ENCODE results near the gene SLC46A3.

Gene SLC46A3

GRCh38 chr13:28653111-28653510, 65.7 kb downstream of the SLC46A3 start:
- TF ChIP-seq CSRNP3 (CRISPR knock-in tag; IDR thresholded peaks at IDR 0.05) (no peak), TOX (CRISPR knock-in tag; IDR thresholded peaks at IDR 0.05; ENCODE audit: borderline replicate concordance) (no peak), RARB (CRISPR knock-in tag; IDR thresholded peaks at IDR 0.05) (no peak), ZC3H10 (CRISPR knock-in tag; IDR thresholded peaks at IDR 0.05) (no peak), POU6F1 (CRISPR knock-in tag; IDR thresholded peaks at IDR 0.05; ENCODE audit: borderline replicate concordance, low read depth) (no peak), ZNF565 (CRISPR knock-in tag; conservative IDR thresholded peaks at IDR 0.05; ENCODE audit: low read depth) (no peak)
- ATAC-seq: no peak

GRCh38 chr13:28651810-28652401, 66.9 kb downstream of the SLC46A3 start:
- TF ChIP-seq OSR1 (CRISPR knock-in tag; IDR thresholded peaks at IDR 0.05) (no peak), ZFP30 (CRISPR knock-in tag; IDR thresholded peaks at IDR 0.05) (no peak), PPARA (CRISPR knock-in tag; IDR thresholded peaks at IDR 0.05; ENCODE audit: borderline replicate concordance) (no peak)

GRCh38 chr13:28650284-28650683, 68.5 kb downstream of the SLC46A3 start:
- TF ChIP-seq ZFP30 (CRISPR knock-in tag; IDR thresholded peaks at IDR 0.05) (no peak), TSHZ2 (CRISPR knock-in tag; IDR thresholded peaks at IDR 0.05) (no peak), ISL1 (CRISPR knock-in tag; IDR thresholded peaks at IDR 0.05) (no peak), POU6F1 (CRISPR knock-in tag; IDR thresholded peaks at IDR 0.05; ENCODE audit: borderline replicate concordance, low read depth) (no peak), ARNTL (CRISPR knock-in tag; IDR thresholded peaks at IDR 0.05; ENCODE audit: borderline replicate concordance, low read depth) (no peak), CSDC2 (CRISPR knock-in tag; IDR thresholded peaks at IDR 0.05) (no peak), TOX (CRISPR knock-in tag; IDR thresholded peaks at IDR 0.05; ENCODE audit: borderline replicate concordance) (no peak), ZNF8 (CRISPR knock-in tag; IDR thresholded peaks at IDR 0.05) (no peak), TCF4 (CRISPR knock-in tag; IDR thresholded peaks at IDR 0.05; ENCODE audit: borderline replicate concordance) (no peak), OSR1 (CRISPR knock-in tag; IDR thresholded peaks at IDR 0.05) (no peak), GLIS3 (CRISPR knock-in tag; IDR thresholded peaks at IDR 0.05) (no peak), CREB5 (CRISPR knock-in tag; IDR thresholded peaks at IDR 0.05; ENCODE audit: low read depth) (no peak), PATZ1 (CRISPR knock-in tag; IDR thresholded peaks at IDR 0.05; ENCODE audit: borderline replicate concordance) (no peak), CSRNP3 (CRISPR knock-in tag; IDR thresholded peaks at IDR 0.05) (no peak), ESRRG (CRISPR knock-in tag; IDR thresholded peaks at IDR 0.05) (no peak)
- no peak for ATAC-seq

More at GRCh38 chr13:28651810-28652401, 66.9 kb downstream of the SLC46A3 start:
- no peak for ATAC-seq

All from SK-N-SH treated with all-trans-retinoic acid at 6 μM for 48 hours (cell line).